WTC11 (cell line): ENCODE data around the gene ESYT3. TPM values are rescaled to one million over a fixed set of nuclear protein-coding genes. Genes with fewer than 3 reads are reported as not detected.

Source experiments
- ATAC-seq: fragments of 200-7000 bp; cut with Tn5 transposase; 2 replicates; pipeline ENCODE4 v1.10.0; 2021; ENCODE audit warnings: mild to moderate bottlenecking, moderate library complexity
- CTCF ChIA-PET: fragments of 300-600 bp; sonication (Branson Sonifier 250); formaldehyde crosslinking; loops from one replicate; lab custom pipeline; 2021; ENCODE audit warnings: antibody characterized with exemption; lab: Charles Lee
- POLR2A ChIA-PET: fragments of 350-600 bp; sonication (Branson Sonifier 250); formaldehyde crosslinking; loops from one replicate; lab custom pipeline; 2021; ENCODE audit warnings: antibody characterized with exemption; lab: Charles Lee
- DNase-seq: peaks from one replicate; pipeline ENCODE4 v3.0.0; 2021; ENCODE audit warnings: low spot score
- H3K27ac Mint-ChIP-seq: 2 replicates; pipeline ENCODE4 v1.8.0; 2021; ENCODE audit warnings: mixed read lengths
- H3K27me3 Mint-ChIP-seq: 2 replicates; pipeline ENCODE4 v1.8.0; 2021; ENCODE audit warnings: low read depth, mild to moderate bottlenecking, moderate library complexity, mixed read lengths
- H3K36me3 Mint-ChIP-seq: 2 replicates; pipeline ENCODE4 v1.8.0; 2021; ENCODE audit warnings: mixed read lengths
- H3K4me1 Mint-ChIP-seq: 2 replicates; pipeline ENCODE4 v1.8.0; 2022; ENCODE audit warnings: mixed read lengths
- H3K4me3 Mint-ChIP-seq: 2 replicates; pipeline ENCODE4 v1.8.0; 2021; ENCODE audit warnings: mild to moderate bottlenecking, moderate library complexity, mixed read lengths
- H3K9me3 Mint-ChIP-seq: 2 replicates; pipeline ENCODE4 v1.8.0; 2021; ENCODE audit warnings: mixed read lengths
- ARID4B ChIP-seq: sonication (generic); formaldehyde crosslinking; IDR thresholded peaks from 2 replicates; pipeline ENCODE4 v1.8.0; 2023; ENCODE audit warnings: missing genetic modification reagents, mild to moderate bottlenecking, borderline replicate concordance
- ATF2 ChIP-seq: sonication (generic); formaldehyde crosslinking; IDR thresholded peaks from 2 replicates; pipeline ENCODE4 v1.8.1; 2022; ENCODE audit warnings: low read depth, missing genetic modification reagents, borderline replicate concordance
- CBFB ChIP-seq: sonication (generic); formaldehyde crosslinking; IDR thresholded peaks from 2 replicates; pipeline ENCODE4 v1.8.1; 2022; ENCODE audit warnings: mild to moderate bottlenecking, low read depth, missing genetic modification reagents
- E2F4 ChIP-seq: sonication (generic); formaldehyde crosslinking; IDR thresholded peaks from 2 replicates; pipeline ENCODE4 v1.8.1; 2022; ENCODE audit warnings: low read depth, mild to moderate bottlenecking, moderate library complexity, missing genetic modification reagents, borderline replicate concordance
- ETV6 ChIP-seq: sonication (generic); formaldehyde crosslinking; IDR thresholded peaks from 2 replicates; pipeline ENCODE4 v1.8.1; 2022; ENCODE audit warnings: mild to moderate bottlenecking, missing genetic modification reagents
- GABPB1 ChIP-seq: sonication (generic); formaldehyde crosslinking; IDR thresholded peaks from 2 replicates; pipeline ENCODE4 v1.8.1; 2023; ENCODE audit warnings: mild to moderate bottlenecking, missing genetic modification reagents
- HMGXB4 ChIP-seq: sonication (generic); formaldehyde crosslinking; IDR thresholded peaks from 2 replicates; pipeline ENCODE4 v1.8.1; 2023; ENCODE audit warnings: mild to moderate bottlenecking, moderate library complexity, missing genetic modification reagents
- IRF2 ChIP-seq: sonication (generic); formaldehyde crosslinking; IDR thresholded peaks from 2 replicates; pipeline ENCODE4 v1.8.0; 2022; ENCODE audit warnings: low read depth, missing genetic modification reagents, borderline replicate concordance
- MYBL2 ChIP-seq: sonication (generic); formaldehyde crosslinking; IDR thresholded peaks from 2 replicates; pipeline ENCODE4 v1.8.1; 2023; ENCODE audit warnings: mild to moderate bottlenecking, moderate library complexity, missing genetic modification reagents
- NR3C1 ChIP-seq: sonication (generic); formaldehyde crosslinking; conservative IDR thresholded peaks from 2 replicates; pipeline ENCODE4 v1.8.1; 2023; ENCODE audit warnings: low read depth, mild to moderate bottlenecking, missing genetic modification reagents
- PREB ChIP-seq: sonication (generic); formaldehyde crosslinking; IDR thresholded peaks from 2 replicates; pipeline ENCODE4 v1.8.1; 2022; ENCODE audit warnings: mild to moderate bottlenecking, missing genetic modification reagents, moderate library complexity, borderline replicate concordance
- SMAD4 ChIP-seq: sonication (generic); formaldehyde crosslinking; IDR thresholded peaks from 2 replicates; pipeline ENCODE4 v1.8.0; 2022; ENCODE audit warnings: mild to moderate bottlenecking, missing genetic modification reagents
- USF2 ChIP-seq: sonication (generic); formaldehyde crosslinking; IDR thresholded peaks from 2 replicates; pipeline ENCODE4 v1.8.1; 2023; ENCODE audit warnings: mild to moderate bottlenecking, missing genetic modification reagents, moderate library complexity
- ZNF219 ChIP-seq: sonication (generic); formaldehyde crosslinking; IDR thresholded peaks from 2 replicates; pipeline ENCODE4 v1.8.0; 2023; ENCODE audit warnings: missing genetic modification reagents, mild to moderate bottlenecking, borderline replicate concordance
- ZNF281 ChIP-seq: sonication (generic); formaldehyde crosslinking; IDR thresholded peaks from 2 replicates; pipeline ENCODE4 v1.8.0; 2023; ENCODE audit warnings: mild to moderate bottlenecking, missing genetic modification reagents
- ZNF317 ChIP-seq: sonication (generic); formaldehyde crosslinking; IDR thresholded peaks from 2 replicates; pipeline ENCODE4 v1.8.1; 2023; ENCODE audit warnings: low read depth, mild to moderate bottlenecking, moderate library complexity, missing genetic modification reagents, borderline replicate concordance
- ZNF416 ChIP-seq: fragments of 250-450 bp; sonication (Bioruptor Pico); IDR thresholded peaks from 2 replicates; pipeline ENCODE4 v1.9.0; 2021; ENCODE audit warnings: mild to moderate bottlenecking, inconsistent platforms
- total RNA-seq: library from RNA; stranded (reverse); gene quantifications from 3 replicates; pipeline ENCODE4 v1.2.3, GENCODE V29; 2021

ESYT3 gene
- total RNA-seq, 1 experiment from 2014 or later = 6.4 TPM

GRCh38 chr3:138390582-138390932, 43.9 kb upstream of the ESYT3 start (continued):
- no peak for TF ChIP-seq SMAD4
- no peak for TF ChIP-seq CBFB (CRISPR knock-in tag)
- no peak for TF ChIP-seq ZNF416 (CRISPR knock-in tag)
- no peak for TF ChIP-seq USF2
- no peak for TF ChIP-seq IRF2 (CRISPR knock-in tag)
- no peak for TF ChIP-seq ZNF219 (CRISPR knock-in tag)
- no peak for TF ChIP-seq NR3C1 (CRISPR knock-in tag)
- no peak for TF ChIP-seq GABPB1 (CRISPR knock-in tag)
- no peak for TF ChIP-seq E2F4 (CRISPR knock-in tag)

- H3K9me3 Mint-ChIP-seq = no peaks in the 10 kb centered on the region
- DNase-seq (no peak), ATAC-seq (no peak)
- no peak overlapping the region for H3K4me3 Mint-ChIP-seq
- POLR2A ChIA-PET = interaction anchor here (0.7 kb wide), 2 partner anchors 261 to 1004 kb away, joined by 3 to 4 read pairs; no protein-coding TSS in a partner anchor
- no peak overlapping the region for H3K27ac Mint-ChIP-seq
- H3K4me1 Mint-ChIP-seq = peaks cover 21% of the 10 kb centered on the region
- no peak for TF ChIP-seq MYBL2 (CRISPR knock-in tag)
- TF ChIP-seq ZNF317 (CRISPR knock-in tag) = no peak
- no peak for TF ChIP-seq PREB
- TF ChIP-seq ARID4B (CRISPR knock-in tag) = no peak
- CTCF ChIA-PET = interaction anchor here (1.0 kb wide), 1 partner anchor 276 kb away, joined by 3 read pairs; no protein-coding TSS in a partner anchor
- H3K36me3 Mint-ChIP-seq = no peaks in the 10 kb centered on the region
- H3K27me3 Mint-ChIP-seq = no peaks in the 10 kb centered on the region
Measured at GRCh38 chr3:138394156-138394555, 40.3 kb upstream of the ESYT3 start.

- ChIA-PET CTCF (interaction anchor here (1.0 kb wide), 1 partner anchor 276 kb away, joined by 3 read pairs; no protein-coding TSS in a partner anchor), POLR2A (no interaction called here)
- Mint-ChIP-seq H3K9me3 (no peaks in the 10 kb centered on the region), H3K27ac (no peak overlapping the region), H3K4me3 (no peak overlapping the region), H3K27me3 (no peaks in the 10 kb centered on the region), H3K4me1 (peaks cover 21% of the 10 kb centered on the region), H3K36me3 (no peaks in the 10 kb centered on the region)
- no peak for DNase-seq
- no peak for ATAC-seq
- no peak for TF ChIP-seq ATF2
- TF ChIP-seq HMGXB4 (CRISPR knock-in tag) = no peak
- no peak for TF ChIP-seq PREB
- no peak for TF ChIP-seq ETV6 (CRISPR knock-in tag)
- TF ChIP-seq ZNF281 = no peak
Measured at GRCh38 chr3:138394686-138395085, 39.7 kb upstream of the ESYT3 start.
